ENCODE data around the gene HAO2.

Gene HAO2

GRCh38 chr1:119380304-119380703 lies 11.7 kb downstream of the HAO2 start:
- no peak for DNase-seq (ENCODE audit: low read depth, low spot score)

DNA sequence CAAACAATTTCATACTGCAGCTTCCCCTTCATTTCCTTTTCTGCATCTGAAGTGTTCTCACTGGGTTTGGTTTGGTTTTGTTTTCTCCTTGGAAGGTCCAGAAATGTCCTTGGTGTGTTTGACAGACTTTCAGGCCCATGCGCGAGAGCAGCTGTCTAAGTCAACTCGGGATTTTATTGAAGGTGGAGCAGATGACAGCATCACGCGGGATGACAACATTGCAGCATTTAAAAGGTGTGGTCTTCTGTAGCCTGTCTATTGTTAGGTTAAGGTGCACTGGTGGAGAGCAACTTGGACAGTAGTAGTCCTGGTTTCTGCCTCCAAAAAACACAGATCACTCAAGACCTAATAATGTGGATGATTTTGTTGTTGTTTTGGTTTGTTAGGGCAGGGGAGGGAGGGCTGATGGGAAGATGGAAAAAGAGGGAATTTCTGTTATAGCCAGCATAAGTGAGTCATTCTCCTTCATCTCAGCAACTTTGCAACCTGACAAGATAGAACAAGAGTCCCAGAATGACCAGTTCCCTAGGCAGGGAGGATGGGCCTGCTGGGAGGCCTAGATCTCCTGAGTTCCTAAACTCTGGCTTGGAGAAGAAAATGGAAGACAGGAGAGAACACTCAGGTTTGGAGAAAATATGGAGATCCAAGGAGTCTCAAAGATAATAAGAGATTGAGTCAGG lies 12.5 kb downstream of the HAO2 start:
- no peak for DNase-seq (ENCODE audit: low read depth, low spot score)

DNA sequence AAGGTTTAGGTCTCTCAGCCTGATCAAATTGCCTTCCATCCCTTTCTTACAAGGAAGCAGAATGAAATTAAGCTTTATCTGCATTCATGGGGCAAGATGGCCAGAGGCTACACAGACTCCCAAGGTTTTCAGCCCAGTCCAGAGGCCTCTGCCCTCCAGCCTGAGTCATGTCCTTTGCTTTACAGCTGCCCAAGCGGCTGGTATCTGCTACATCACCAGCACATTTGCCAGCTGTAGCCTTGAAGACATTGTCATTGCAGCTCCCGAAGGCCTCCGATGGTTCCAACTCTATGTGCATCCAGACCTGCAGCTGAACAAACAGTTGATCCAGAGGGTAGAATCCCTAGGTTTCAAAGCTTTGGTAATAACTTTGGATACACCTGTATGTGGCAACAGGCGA lies 16.0 kb downstream of the HAO2 start:
- no peak for DNase-seq (ENCODE audit: low read depth, low spot score)

- no peak for DNase-seq (ENCODE audit: low read depth, low spot score)
Observed at GRCh38 chr1:119385650-119386049, 17.1 kb downstream of the HAO2 start.

GRCh38 chr1:119387858-119388257 lies 19.3 kb downstream of the HAO2 start:
- no peak for DNase-seq (ENCODE audit: low read depth, low spot score)

- DNase-seq (ENCODE audit: low read depth, low spot score), result no peak
Observed at GRCh38 chr1:119388450-119388849, 19.9 kb downstream of the HAO2 start.

DNA sequence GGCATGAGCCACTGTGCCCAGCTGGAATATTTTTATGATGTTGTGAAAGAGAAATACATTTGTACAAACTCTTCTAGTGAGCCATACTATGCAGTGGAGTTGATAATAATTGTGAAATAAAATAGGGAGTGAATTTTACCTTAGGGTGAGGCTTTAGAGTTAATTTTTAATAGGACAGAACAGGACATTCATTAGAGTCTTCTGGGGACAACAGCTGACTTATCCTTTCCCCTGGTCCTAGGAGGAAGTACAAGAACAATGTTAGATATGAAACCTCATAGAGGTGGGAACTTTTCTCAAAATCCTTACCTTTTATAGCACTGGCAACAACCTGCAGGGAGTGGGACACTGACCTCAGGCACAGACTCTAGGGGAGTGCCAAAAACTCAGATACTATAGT lies 21.9 kb downstream of the HAO2 start:
- DNase-seq (ENCODE audit: low read depth, low spot score), result no peak

- DNase-seq (ENCODE audit: low read depth, low spot score), result no peak
Observed at GRCh38 chr1:119391749-119392148, 23.2 kb downstream of the HAO2 start.

DNA sequence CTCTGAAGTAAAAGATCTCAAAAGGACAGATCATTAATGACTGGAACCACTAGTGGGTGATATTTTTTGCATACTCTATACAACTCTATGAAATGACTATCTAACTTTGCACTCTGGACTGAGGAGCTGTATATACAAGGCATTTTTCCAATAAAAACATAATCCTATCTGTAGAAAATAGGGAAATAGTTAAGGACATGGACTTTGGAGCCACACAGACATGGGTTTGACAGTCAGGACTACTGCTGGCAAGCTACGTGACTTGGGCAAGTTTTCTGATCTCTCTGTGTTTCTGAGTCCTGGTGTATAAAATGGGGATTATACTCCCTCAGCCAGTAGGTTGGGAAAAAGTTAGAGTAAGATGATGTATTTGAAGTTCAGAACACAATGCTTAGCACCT lies 25.5 kb downstream of the HAO2 start:
- no peak for DNase-seq (ENCODE audit: low read depth, low spot score)

DNA sequence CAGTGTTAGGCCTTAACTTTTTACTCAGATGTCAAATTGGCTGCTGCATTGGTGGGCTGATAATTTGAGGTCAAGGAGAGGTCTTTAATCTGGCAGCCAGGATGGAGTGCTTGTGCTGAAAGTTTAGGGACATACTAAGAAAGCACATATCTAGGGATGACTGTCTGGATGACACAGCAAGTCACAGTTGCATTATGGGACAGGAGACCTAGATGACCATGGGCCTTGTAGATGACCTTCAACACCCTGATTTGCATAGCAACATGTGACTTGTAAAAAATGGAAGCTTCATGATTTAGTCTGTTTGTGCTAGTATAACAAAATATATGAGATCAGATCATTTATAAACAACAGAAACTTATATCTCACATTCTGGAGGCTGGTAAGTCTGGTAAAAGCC lies 28.4 kb downstream of the HAO2 start:
- no peak for DNase-seq (ENCODE audit: low read depth, low spot score)

- no peak for DNase-seq (ENCODE audit: low read depth, low spot score)
Observed at GRCh38 chr1:119397986-119398385, 29.4 kb downstream of the HAO2 start.

- DNase-seq (ENCODE audit: low read depth, low spot score), result no peak
Observed at GRCh38 chr1:119404736-119405135, 36.2 kb downstream of the HAO2 start.

GRCh38 chr1:119409731-119410130 lies 41.1 kb downstream of the HAO2 start:
- no peak for DNase-seq (ENCODE audit: low read depth, low spot score)

DNA sequence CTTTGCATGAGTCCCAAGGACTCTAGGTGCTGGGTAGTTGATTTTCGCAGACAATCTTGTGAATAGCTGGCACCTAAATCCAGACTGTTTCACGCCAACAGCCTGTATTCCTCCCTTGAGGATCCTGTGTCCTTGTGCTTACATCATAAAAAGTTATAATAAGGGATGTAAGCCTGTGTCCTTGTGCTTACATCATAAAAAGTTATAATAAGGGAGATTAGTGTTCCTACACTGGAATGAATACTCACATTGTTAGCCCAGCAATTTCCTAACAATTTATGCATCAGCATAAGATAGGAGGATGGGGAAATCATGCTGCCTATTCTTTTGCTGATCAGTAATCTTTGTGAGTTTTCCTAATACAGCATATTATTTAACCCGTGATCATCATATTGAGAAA lies 42.4 kb downstream of the HAO2 start:
- DNase-seq (ENCODE audit: low read depth, low spot score), result no peak

GRCh38 chr1:119414950-119415349 lies 46.4 kb downstream of the HAO2 start, which contains the start of gene HSD3B2:
Gene HSD3B2 (plus strand): TSS chr1:119415150. CDS start chr1:119415420, 270 bp downstream.
- DNase-seq (ENCODE audit: low read depth, low spot score), result no peak

DNA sequence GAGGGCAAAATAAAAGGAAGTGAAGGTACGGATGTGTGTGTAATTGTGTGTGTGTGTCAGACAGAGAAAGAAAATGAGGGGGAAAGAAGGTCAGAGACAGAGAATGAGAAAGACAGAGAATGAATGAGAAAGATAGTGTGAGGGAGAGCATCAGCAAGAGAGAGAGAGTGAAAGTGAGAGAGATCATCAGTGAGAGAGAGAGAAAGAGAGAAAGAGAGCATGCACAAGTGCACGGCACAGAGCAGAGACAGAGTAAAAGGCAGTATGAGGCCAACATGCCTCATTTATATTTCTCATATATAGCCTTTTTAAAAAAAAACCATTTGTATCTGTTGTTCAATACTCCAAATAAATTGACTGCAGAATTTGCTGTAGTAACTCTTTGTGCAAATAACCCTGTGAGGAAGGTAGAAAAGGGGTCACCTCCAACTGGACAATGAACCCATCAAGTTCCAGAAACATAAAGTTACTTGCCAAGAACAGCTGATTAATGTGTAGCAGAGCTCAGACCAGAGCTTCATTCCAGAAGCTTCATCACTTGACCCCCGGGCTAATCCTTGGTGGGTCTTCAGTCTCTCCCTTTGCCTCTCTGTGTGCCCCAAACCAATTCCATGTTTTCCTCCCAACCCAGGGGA lies 47.5 kb downstream of the HAO2 start:
- DNase-seq (ENCODE audit: low read depth, low spot score), result no peak

- DNase-seq (ENCODE audit: low read depth, low spot score), result no peak
Observed at GRCh38 chr1:119419109-119419508, 50.5 kb downstream of the HAO2 start.

DNA sequence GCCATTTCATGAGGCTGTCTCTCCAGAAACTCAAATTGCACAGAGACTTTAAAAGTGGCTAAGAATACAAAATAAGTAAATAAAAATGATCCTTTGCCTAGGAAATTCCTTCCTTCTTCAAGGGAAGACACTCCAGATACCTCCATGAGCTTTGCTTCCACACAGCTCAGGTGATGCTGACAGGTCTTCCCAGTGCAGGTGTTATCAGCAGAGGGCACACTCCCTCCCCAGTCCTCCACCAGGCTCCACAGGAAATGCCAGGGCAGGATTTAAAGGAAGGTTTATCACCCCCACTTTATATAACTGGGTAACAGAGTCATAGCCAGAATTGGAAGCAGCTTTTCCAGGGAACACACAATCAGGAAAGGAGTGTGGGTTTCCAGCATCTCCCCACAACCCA lies 52.1 kb downstream of the HAO2 start:
- DNase-seq (ENCODE audit: low read depth, low spot score), result no peak

- no peak for DNase-seq (ENCODE audit: low read depth, low spot score)
Observed at GRCh38 chr1:119422631-119423030, 54.0 kb downstream of the HAO2 start.

DNA sequence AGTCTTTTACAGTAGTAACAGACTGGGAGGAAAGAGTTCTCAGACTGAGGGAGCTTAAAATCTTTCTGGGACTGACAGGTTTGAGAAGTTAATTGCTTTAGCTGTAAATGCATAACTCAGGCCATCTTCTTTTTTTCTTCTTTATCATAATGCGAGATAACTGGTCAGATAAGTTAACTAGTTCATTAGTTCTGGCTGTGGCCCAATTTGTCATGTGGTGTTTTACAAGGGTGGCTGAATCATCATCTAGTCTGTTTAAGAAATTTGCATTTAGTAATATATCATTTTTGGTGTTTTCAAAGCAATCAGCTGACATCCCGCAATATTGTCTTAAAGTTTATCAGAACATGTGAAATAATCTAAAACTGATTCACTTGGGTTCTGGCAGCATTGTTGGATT lies 60.4 kb downstream of the HAO2 start:
- no peak for DNase-seq (ENCODE audit: low read depth, low spot score)

GRCh38 chr1:119429687-119430086 lies 61.1 kb downstream of the HAO2 start:
- DNase-seq (ENCODE audit: low read depth, low spot score), result no peak

DNA sequence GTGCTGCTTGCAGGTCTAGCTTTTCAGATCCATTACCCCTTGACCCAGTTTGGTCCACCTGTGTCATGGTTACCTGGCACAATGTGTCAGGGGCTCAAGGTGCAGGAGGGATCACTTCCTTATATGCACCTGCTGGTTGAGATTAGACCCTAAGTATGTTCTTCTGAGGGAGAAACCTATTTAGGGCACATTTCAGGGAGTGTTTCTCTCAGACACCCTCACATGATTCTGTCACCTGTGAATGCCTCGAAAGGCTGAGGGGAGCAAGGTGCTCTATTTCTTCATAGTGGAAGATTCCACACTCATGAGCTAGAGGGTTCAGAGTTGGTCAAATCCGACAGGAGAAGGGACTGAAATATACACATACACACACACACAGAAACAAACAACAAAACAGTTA lies 61.9 kb downstream of the HAO2 start:
- no peak for DNase-seq (ENCODE audit: low read depth, low spot score)

DNA sequence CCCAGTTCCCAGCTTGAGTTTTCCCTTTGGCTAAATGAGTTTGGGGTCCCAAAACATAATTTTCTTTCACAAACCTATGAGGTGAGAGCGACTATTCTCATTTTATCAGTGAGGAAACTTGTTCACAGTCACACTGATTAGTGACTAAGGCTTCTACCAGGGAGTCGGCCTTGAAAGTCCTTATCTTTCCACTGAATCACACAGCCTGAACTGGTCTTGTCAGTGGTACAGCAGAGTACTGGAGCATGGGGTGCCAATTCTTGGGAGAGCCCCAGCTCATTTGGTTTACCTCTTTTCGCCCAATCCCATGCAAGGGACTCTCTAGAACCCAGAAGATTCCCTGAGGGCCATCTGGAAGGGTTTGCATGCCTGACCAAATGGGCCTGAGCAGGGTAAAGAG lies 63.3 kb downstream of the HAO2 start:
- DNase-seq (ENCODE audit: low read depth, low spot score), result no peak

DNA sequence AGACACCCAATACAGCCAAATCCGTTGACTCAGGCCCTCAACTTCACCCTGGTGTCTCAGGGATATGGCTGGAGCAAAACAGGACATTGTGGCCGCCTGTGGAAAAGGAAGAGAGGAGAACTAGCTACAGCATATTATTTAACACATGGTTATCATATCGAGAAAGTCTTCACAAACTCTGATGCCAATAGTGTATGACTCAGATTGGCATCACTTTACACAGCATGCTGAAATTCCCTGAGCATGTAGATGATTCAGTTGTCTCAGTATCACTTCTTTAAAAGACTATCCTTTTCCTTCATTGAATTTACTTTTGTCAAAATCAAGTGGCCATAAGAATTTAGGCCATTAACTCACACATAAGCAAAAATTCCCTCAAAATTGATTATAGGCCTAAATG lies 66.5 kb downstream of the HAO2 start:
- DNase-seq (ENCODE audit: low read depth, low spot score), result no peak
